HepG2 (cell line): ENCODE measurements around the gene PDE3A.

Experiments used
- BHLHE40 ChIP-seq: IDR thresholded peaks from 2 replicates; pipeline ENCODE4 v1.6.1; 2011; ENCODE audit warnings: low read length, improper control_type of control experiment
- CTCF ChIP-seq: sonication (generic); formaldehyde crosslinking; IDR thresholded peaks from 2 replicates; pipeline ENCODE4 v1.5.0; 2020; ENCODE audit warnings: mild to moderate bottlenecking, missing genetic modification reagents, moderate library complexity
- NBN ChIP-seq: fragments of 450-650 bp; conservative IDR thresholded peaks from 2 replicates; pipeline ENCODE4 v1.6.1; 2017
- PAX8 ChIP-seq: sonication (generic); formaldehyde crosslinking; IDR thresholded peaks from 2 replicates; pipeline ENCODE4 v1.8.0; 2022; ENCODE audit warnings: mild to moderate bottlenecking, missing genetic modification reagents, borderline replicate concordance
- ZNF431 ChIP-seq: sonication (generic); formaldehyde crosslinking; IDR thresholded peaks from 2 replicates; pipeline ENCODE4 v1.9.0; 2022; ENCODE audit warnings: missing genetic modification reagents, low read depth, mild to moderate bottlenecking, borderline replicate concordance
- ZNF547 ChIP-seq: sonication (generic); formaldehyde crosslinking; IDR thresholded peaks from 2 replicates; pipeline ENCODE4 v1.5.1; 2020; ENCODE audit warnings: mild to moderate bottlenecking, missing genetic modification reagents
- TF ChIP-seq, protein P1 (sequence below): sonication (generic); formaldehyde crosslinking; IDR thresholded peaks from 2 replicates; pipeline ENCODE4 v1.4.0; 2020; ENCODE audit warnings: mild to moderate bottlenecking, missing genetic modification reagents, borderline replicate concordance
- TF ChIP-seq, protein P2 (sequence below): sonication (generic); formaldehyde crosslinking; IDR thresholded peaks from 2 replicates; pipeline ENCODE4 v1.4.0; 2020; ENCODE audit warnings: missing genetic modification reagents, borderline replicate concordance
- TF ChIP-seq, protein P3 (sequence below), 2 experiments: IDR thresholded peaks; 2 replicates each; pipeline ENCODE4 v1.6.1; 2011 to 2012; ENCODE audit warnings: low read length in 2 of 2, borderline replicate concordance in 1 of 2, low read depth in 1 of 2, mild to moderate bottlenecking in 1 of 2, moderate library complexity in 1 of 2

GRCh38 chr12:20510811-20511210, 142.5 kb downstream of the PDE3A start:
- TF ChIP-seq NBN (no peak), CTCF (CRISPR knock-in tag) (no peak), ZNF547 (CRISPR knock-in tag) (no peak), BHLHE40 (no peak), PAX8 (CRISPR knock-in tag) (no peak), ZNF431 (CRISPR knock-in tag) (no peak)
- TF ChIP-seq, protein P1, sequence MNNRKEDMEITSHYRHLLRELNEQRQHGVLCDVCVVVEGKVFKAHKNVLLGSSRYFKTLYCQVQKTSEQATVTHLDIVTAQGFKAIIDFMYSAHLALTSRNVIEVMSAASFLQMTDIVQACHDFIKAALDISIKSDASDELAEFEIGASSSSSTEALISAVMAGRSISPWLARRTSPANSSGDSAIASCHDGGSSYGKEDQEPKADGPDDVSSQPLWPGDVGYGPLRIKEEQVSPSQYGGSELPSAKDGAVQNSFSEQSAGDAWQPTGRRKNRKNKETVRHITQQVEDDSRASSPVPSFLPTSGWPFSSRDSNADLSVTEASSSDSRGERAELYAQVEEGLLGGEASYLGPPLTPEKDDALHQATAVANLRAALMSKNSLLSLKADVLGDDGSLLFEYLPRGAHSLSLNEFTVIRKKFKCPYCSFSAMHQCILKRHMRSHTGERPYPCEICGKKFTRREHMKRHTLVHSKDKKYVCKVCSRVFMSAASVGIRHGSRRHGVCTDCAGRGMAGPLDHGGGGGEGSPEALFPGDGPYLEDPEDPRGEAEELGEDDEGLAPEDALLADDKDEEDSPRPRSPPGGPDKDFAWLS (CRISPR knock-in tag): no peak
- TF ChIP-seq, protein P2, sequence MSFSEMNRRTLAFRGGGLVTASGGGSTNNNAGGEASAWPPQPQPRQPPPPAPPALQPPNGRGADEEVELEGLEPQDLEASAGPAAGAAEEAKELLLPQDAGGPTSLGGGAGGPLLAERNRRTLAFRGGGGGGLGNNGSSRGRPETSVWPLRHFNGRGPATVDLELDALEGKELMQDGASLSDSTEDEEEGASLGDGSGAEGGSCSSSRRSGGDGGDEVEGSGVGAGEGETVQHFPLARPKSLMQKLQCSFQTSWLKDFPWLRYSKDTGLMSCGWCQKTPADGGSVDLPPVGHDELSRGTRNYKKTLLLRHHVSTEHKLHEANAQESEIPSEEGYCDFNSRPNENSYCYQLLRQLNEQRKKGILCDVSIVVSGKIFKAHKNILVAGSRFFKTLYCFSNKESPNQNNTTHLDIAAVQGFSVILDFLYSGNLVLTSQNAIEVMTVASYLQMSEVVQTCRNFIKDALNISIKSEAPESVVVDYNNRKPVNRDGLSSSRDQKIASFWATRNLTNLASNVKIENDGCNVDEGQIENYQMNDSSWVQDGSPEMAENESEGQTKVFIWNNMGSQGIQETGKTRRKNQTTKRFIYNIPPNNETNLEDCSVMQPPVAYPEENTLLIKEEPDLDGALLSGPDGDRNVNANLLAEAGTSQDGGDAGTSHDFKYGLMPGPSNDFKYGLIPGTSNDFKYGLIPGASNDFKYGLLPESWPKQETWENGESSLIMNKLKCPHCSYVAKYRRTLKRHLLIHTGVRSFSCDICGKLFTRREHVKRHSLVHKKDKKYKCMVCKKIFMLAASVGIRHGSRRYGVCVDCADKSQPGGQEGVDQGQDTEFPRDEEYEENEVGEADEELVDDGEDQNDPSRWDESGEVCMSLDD: no peak
- TF ChIP-seq, protein P3, sequence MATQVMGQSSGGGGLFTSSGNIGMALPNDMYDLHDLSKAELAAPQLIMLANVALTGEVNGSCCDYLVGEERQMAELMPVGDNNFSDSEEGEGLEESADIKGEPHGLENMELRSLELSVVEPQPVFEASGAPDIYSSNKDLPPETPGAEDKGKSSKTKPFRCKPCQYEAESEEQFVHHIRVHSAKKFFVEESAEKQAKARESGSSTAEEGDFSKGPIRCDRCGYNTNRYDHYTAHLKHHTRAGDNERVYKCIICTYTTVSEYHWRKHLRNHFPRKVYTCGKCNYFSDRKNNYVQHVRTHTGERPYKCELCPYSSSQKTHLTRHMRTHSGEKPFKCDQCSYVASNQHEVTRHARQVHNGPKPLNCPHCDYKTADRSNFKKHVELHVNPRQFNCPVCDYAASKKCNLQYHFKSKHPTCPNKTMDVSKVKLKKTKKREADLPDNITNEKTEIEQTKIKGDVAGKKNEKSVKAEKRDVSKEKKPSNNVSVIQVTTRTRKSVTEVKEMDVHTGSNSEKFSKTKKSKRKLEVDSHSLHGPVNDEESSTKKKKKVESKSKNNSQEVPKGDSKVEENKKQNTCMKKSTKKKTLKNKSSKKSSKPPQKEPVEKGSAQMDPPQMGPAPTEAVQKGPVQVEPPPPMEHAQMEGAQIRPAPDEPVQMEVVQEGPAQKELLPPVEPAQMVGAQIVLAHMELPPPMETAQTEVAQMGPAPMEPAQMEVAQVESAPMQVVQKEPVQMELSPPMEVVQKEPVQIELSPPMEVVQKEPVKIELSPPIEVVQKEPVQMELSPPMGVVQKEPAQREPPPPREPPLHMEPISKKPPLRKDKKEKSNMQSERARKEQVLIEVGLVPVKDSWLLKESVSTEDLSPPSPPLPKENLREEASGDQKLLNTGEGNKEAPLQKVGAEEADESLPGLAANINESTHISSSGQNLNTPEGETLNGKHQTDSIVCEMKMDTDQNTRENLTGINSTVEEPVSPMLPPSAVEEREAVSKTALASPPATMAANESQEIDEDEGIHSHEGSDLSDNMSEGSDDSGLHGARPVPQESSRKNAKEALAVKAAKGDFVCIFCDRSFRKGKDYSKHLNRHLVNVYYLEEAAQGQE (IDR thresholded peaks at IDR 0.05; ENCODE audit: borderline replicate concordance in 1 of 2, low read depth in 1 of 2, low read length in 2 of 2): no peak
